Transverse colon (tissue), 4 donors: ENCODE measurements around the gene TPGS1. TPM values are rescaled to one million over a fixed set of nuclear protein-coding genes. Genes with fewer than 3 reads are reported as not detected.

Source experiments
- DNase-seq: peaks from one replicate; pipeline ENCODE4 v3.0.0-alpha.2; 2019
- H3K27ac ChIP-seq, 4 donors: fragments of 200-600 bp; sonication (generic); 2 replicates each; pipeline ENCODE4 v1.5.1; 2016 to 2018; ENCODE audit warnings: inconsistent platforms in 4 of 4
- H3K27me3 ChIP-seq: fragments of 200-600 bp; sonication (generic); 2 replicates; pipeline ENCODE4 v1.5.1; 2017; ENCODE audit warnings: inconsistent platforms
- H3K36me3 ChIP-seq, 4 donors: fragments of 200-600 bp; sonication (generic); 2 replicates each; pipeline ENCODE4 v1.5.1; 2017 to 2019; ENCODE audit warnings: inconsistent platforms in 4 of 4
- H3K4me1 ChIP-seq, 4 donors: fragments of 200-600 bp; sonication (generic); 2 replicates each; pipeline ENCODE4 v1.5.1; 2017 to 2020; ENCODE audit warnings: inconsistent platforms in 4 of 4
- H3K4me3 ChIP-seq, 4 donors: fragments of 200-600 bp; sonication (generic); 1 replicate in 1 of 4; 2 replicates in 3 of 4; pipeline versions ENCODE4 v1.5.1 to v1.6.1; 2017 to 2019; ENCODE audit warnings: inconsistent platforms in 4 of 4
- H3K9me3 ChIP-seq, 2 donors: fragments of 200-600 bp; sonication (generic); 2 replicates each; pipeline ENCODE4 v1.5.1; 2017 to 2019; ENCODE audit warnings: inconsistent platforms in 2 of 2
- EP300 ChIP-seq: sonication (generic); formaldehyde crosslinking; IDR thresholded peaks from one replicate; pipeline ENCODE4 v1.6.1; 2017; ENCODE audit warnings: antibody characterized with exemption, low read depth
- POLR2A ChIP-seq: fragments of 450-650 bp; IDR thresholded peaks from one replicate; pipeline ENCODE4 v1.6.1; 2016; ENCODE audit warnings: antibody characterized with exemption, mild to moderate bottlenecking, moderate library complexity
- POLR2AphosphoS5 ChIP-seq, 3 donors: sonication (generic); formaldehyde crosslinking; IDR thresholded peaks; one replicate each; pipeline ENCODE4 v1.6.1; 2016; ENCODE audit warnings: antibody characterized with exemption in 3 of 3
- WGBS, 2 donors: methylation state at CpG; one replicate each; pipeline ENCODE4 v1.1.5; 2018; ENCODE audit warnings: low coverage in 1 of 2; 5-methylcytosine and 5-hydroxymethylcytosine counted together
- in situ Hi-C, 4 donors: fragments of 200-750 bp; cut with MboI; loops; one replicate each; pipeline versions ENCODE4 v1.15.0 to v1.15.1; 2017; ENCODE audit warnings: low sequenced_read_pairs in 3 of 4, low pct_ligation_motif_present in 1 of 4, low pct_unique_long_range_greater_than_20kb in 1 of 4
- intact Hi-C: fragments of 100-400 bp; cut with DNase I; formaldehyde crosslinking; loops from one replicate; pipeline ENCODE4 v1.15.1; 2023; ENCODE audit warnings: low total_unique reads
- total RNA-seq, 4 donors: library from RNA; depleted of rRNA; stranded (reverse); fragments of >200 nt; gene quantifications; one replicate each; pipeline ENCODE4 v1.1.0, GENCODE V29; 2016
- TF ChIP-seq, protein P1 (sequence below), 5 experiments: fragments of 200-600 bp in 3 of 5; fragments of 450-650 bp in 2 of 5; sonication (generic) in 3 of 5; IDR thresholded peaks; 1 replicate in 2 of 5; 2 replicates in 3 of 5; pipeline ENCODE4 v1.5.1; 2016 to 2017; ENCODE audit warnings: antibody characterized with exemption in 5 of 5, inconsistent platforms in 3 of 5, mild to moderate bottlenecking in 2 of 5, moderate library complexity in 1 of 5

TPGS1 gene
- total RNA-seq, 4 donors from 2014 or later, result 18.0 to 103 (median 43.8) TPM

DNA sequence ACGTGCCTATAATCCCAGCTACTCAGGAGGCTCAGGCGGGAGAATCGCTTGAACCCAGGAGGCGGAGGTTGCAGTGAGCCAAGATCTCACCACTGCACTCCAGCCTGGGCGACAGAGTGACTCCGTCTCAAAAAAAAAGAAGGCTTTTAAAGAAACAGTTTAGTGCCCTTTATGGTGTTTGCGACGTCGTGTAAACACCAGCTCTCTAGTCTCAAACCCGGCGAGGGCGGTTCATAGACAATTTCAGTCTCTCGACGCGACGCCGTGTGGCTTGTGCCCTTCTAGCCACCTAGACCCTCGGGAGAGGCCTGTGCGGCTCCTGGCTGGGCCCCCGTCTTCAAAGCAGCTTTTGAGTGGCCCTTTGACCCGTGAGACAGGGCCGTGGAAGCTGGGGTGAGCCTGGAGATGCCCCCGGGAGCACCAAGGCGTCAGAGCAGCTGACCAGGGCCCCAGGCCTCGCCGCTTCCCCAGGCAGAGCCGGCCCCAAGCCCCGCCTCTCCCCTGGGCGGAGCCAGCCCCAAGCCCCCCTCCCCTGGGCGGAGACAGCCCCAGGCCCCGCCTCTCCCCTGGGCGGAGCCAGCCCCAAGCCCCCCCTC, 16.1 kb upstream of the TPGS1 start:
- peaks cover 16% of the 10 kb centered on the region for H3K27me3 ChIP-seq
- H3K4me3 ChIP-seq, result no peak overlapping the region
- no peak for DNase-seq
- in situ Hi-C loops, result no loop called here
- H3K4me1 ChIP-seq, result peaks cover 4 to 21% (median 11%) of the 10 kb centered on the region in 4 donors
- 65% methylated on average over 23 of the region's 32 CpGs; no CpG with 5 or more reads in 1 of the 2 donors for WGBS, 2 donors
- intact Hi-C loops, result no loop called here
- H3K27ac ChIP-seq, result peak overlapping the region in 2 of 4 donors; percentile 3 to 21
- no peaks in the 10 kb centered on the region for H3K9me3 ChIP-seq
- H3K36me3 ChIP-seq, result no peaks in the 10 kb centered on the region
- TF ChIP-seq EP300, result no peak
- TF ChIP-seq, protein P1, sequence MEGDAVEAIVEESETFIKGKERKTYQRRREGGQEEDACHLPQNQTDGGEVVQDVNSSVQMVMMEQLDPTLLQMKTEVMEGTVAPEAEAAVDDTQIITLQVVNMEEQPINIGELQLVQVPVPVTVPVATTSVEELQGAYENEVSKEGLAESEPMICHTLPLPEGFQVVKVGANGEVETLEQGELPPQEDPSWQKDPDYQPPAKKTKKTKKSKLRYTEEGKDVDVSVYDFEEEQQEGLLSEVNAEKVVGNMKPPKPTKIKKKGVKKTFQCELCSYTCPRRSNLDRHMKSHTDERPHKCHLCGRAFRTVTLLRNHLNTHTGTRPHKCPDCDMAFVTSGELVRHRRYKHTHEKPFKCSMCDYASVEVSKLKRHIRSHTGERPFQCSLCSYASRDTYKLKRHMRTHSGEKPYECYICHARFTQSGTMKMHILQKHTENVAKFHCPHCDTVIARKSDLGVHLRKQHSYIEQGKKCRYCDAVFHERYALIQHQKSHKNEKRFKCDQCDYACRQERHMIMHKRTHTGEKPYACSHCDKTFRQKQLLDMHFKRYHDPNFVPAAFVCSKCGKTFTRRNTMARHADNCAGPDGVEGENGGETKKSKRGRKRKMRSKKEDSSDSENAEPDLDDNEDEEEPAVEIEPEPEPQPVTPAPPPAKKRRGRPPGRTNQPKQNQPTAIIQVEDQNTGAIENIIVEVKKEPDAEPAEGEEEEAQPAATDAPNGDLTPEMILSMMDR (IDR thresholded peaks at IDR 0.05), result no peak
- TF ChIP-seq POLR2A, result no peak

- WGBS, 2 donors, result 75% methylated on average over 9 of the region's 19 CpGs; no CpG with 5 or more reads in 1 of the 2 donors
- in situ Hi-C loops, result no loop called here
- H3K27me3 ChIP-seq, result peaks cover 15% of the 10 kb centered on the region
- TF ChIP-seq POLR2AphosphoS5 (IDR thresholded peaks at IDR 0.05), result no peak
- TF ChIP-seq EP300, result no peak
- TF ChIP-seq, protein P1 (IDR thresholded peaks at IDR 0.05), result no peak
- TF ChIP-seq POLR2A, result no peak
- no peaks in the 10 kb centered on the region for H3K9me3 ChIP-seq
- no peak for DNase-seq
- no peaks in the 10 kb centered on the region for H3K36me3 ChIP-seq
- H3K4me1 ChIP-seq, result peaks cover 4 to 22% (median 12%) of the 10 kb centered on the region in 4 donors
- no peak overlapping the region for H3K27ac ChIP-seq
- no peak overlapping the region for H3K4me3 ChIP-seq
- intact Hi-C loops, result no loop called here
These were observed 15.2 kb upstream of the TPGS1 start for GRCh38 chr19:492091-492531.

DNA sequence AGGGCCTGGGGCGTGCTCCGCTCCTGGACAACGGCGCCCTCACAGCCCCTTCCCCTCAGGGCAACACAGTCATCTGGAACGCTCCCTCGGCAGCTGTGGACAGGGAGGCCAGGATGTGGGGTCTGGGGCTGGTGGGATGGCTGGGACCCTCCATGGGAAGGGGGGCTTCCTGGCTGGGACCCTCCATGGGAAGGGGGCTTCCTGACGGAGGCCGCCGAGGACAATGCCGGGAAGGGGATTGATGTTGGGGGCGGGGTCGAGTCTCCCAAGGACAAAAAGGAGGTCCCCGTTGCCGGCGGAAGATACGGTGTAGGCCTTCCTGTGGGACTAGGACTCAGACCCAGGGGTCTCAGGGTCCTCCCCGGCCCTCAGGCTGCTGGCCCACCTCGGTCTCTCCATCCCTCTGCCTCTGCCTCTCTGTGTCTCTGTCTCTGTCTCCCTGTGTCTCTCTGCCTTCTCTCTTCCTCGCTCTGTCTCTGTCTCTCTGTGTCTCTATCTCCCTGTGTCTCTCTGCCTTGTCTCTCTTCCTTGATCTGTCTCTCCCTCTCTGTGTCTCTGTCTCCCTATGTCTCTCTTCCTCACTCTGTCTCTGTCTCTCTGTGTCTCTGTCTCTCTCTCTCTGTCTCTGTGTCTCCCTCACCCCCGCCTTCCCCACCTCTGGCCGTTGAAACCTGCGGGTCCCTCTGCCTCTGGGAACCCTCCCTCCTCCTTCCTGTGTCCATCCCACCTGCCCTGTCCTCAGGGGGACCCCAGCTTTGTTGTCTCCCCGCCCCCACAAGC, 13.7 kb upstream of the TPGS1 start:
- DNase-seq, result no peak
- peaks cover 30% of the 10 kb centered on the region for H3K27me3 ChIP-seq
- no peak overlapping the region for H3K27ac ChIP-seq
- H3K4me3 ChIP-seq, result no peak overlapping the region
- 54 to 74% methylated on average over 4 to 23 of the region's 23 CpGs for WGBS, 2 donors
- H3K36me3 ChIP-seq, result no peaks in the 10 kb centered on the region
- H3K4me1 ChIP-seq, result peaks cover 4 to 30% (median 19%) of the 10 kb centered on the region in 4 donors
- no peaks in the 10 kb centered on the region for H3K9me3 ChIP-seq
- intact Hi-C loops, result no loop called here
- TF ChIP-seq, protein P1 (IDR thresholded peaks at IDR 0.05), result no peak
- no peak for TF ChIP-seq POLR2AphosphoS5 (IDR thresholded peaks at IDR 0.05)
- TF ChIP-seq POLR2A, result no peak
- TF ChIP-seq EP300, result no peak
- in situ Hi-C loops, result no loop called here

GRCh38 chr19:494171-495080, 12.9 kb upstream of the TPGS1 start:
- H3K4me3 ChIP-seq, result no peak overlapping the region
- H3K27me3 ChIP-seq, result peaks cover 38% of the 10 kb centered on the region
- DNase-seq, result no peak
- in situ Hi-C loops (no loop called here), intact Hi-C loops (no loop called here)
- TF ChIP-seq POLR2A (no peak), POLR2AphosphoS5 (IDR thresholded peaks at IDR 0.05) (no peak), EP300 (no peak)
- TF ChIP-seq, protein P1 (IDR thresholded peaks at IDR 0.05), result no peak
- peaks cover 4 to 30% (median 18%) of the 10 kb centered on the region in 4 donors for H3K4me1 ChIP-seq
- H3K9me3 ChIP-seq, result no peaks in the 10 kb centered on the region
- no peak overlapping the region for H3K27ac ChIP-seq
- H3K36me3 ChIP-seq, result no peaks in the 10 kb centered on the region
- WGBS, 2 donors, result 20 to 35% methylated on average over 1 to 22 of the region's 22 CpGs
